OCI-LY1 (cell line): ENCODE results near the gene MYO1G.

Source experiments
- H2AFZ ChIP-seq: fragments of 200-600 bp; sonication (generic), shearing (Covaris generic); 2 replicates; pipeline ENCODE4 v1.6.0; 2014; ENCODE audit warnings: antibody characterized with exemption, mild to moderate bottlenecking, low read length
- H3F3A ChIP-seq: fragments of 200-600 bp; sonication (generic), shearing (Covaris generic); 2 replicates; pipeline ENCODE4 v1.6.0; 2014; ENCODE audit warnings: mild to moderate bottlenecking, antibody characterized with exemption, low read length, moderate library complexity; ENCODE audit not compliant: insufficient read depth
- H3K27ac ChIP-seq: fragments of 200-600 bp; sonication (generic); 2 replicates; pipeline ENCODE4 v1.5.1; 2014; ENCODE audit warnings: low read length, mixed run types, mild to moderate bottlenecking, low read depth; ENCODE audit not compliant: poor library complexity, severe bottlenecking
- H3K27me3 ChIP-seq: fragments of 200-600 bp; sonication (generic); 2 replicates; pipeline ENCODE4 v1.6.0; 2014; ENCODE audit warnings: antibody characterized with exemption, mild to moderate bottlenecking, low read length, moderate library complexity; ENCODE audit not compliant: insufficient read depth
- H3K36me3 ChIP-seq: fragments of 200-600 bp; sonication (generic); 2 replicates; pipeline ENCODE4 v1.6.1; 2014; ENCODE audit warnings: mild to moderate bottlenecking, antibody characterized with exemption, low read length, moderate library complexity, mixed read lengths; ENCODE audit not compliant: insufficient read depth
- H3K4me1 ChIP-seq: fragments of 200-600 bp; sonication (generic); 2 replicates; pipeline ENCODE4 v1.5.1; 2014; ENCODE audit warnings: mild to moderate bottlenecking, low read length, moderate library complexity; ENCODE audit not compliant: insufficient read depth, severe bottlenecking
- H3K4me2 ChIP-seq: fragments of 200-600 bp; sonication (generic), shearing (Covaris generic); 2 replicates; pipeline ENCODE4 v1.6.1; 2014; ENCODE audit warnings: low read length
- H3K4me3 ChIP-seq: fragments of 200-600 bp; sonication (generic); 2 replicates; pipeline ENCODE4 v1.5.1; 2014; ENCODE audit warnings: low read length, low read depth, mild to moderate bottlenecking, mixed read lengths; ENCODE audit not compliant: poor library complexity, severe bottlenecking
- H3K79me2 ChIP-seq: fragments of 200-600 bp; shearing (Covaris generic); 2 replicates; pipeline ENCODE4 v1.6.1; 2016; ENCODE audit warnings: mixed run types, low read length, mixed read lengths; ENCODE audit not compliant: insufficient read depth
- H3K9ac ChIP-seq: fragments of 200-600 bp; sonication (generic), shearing (Covaris generic); 2 replicates; pipeline ENCODE4 v1.6.1; 2014; ENCODE audit warnings: mild to moderate bottlenecking, low read length, mixed read lengths
- H3K9me2 ChIP-seq: fragments of 200-600 bp; sonication (generic), shearing (Covaris generic); 2 replicates; pipeline ENCODE4 v1.6.1; 2014; ENCODE audit warnings: low read depth, mild to moderate bottlenecking, low read length, mixed read lengths
- H3K9me3 ChIP-seq: fragments of 200-600 bp; shearing (Covaris generic); 2 replicates; pipeline ENCODE4 v1.6.1; 2014; ENCODE audit warnings: low read length, mixed read lengths
- H4K20me1 ChIP-seq: fragments of 200-600 bp; sonication (generic), shearing (Covaris generic); 2 replicates; pipeline ENCODE4 v1.6.0; 2016; ENCODE audit warnings: mild to moderate bottlenecking, low read length; ENCODE audit not compliant: insufficient read depth
- EZH2 ChIP-seq: fragments of 200-600 bp; sonication (generic), shearing (Covaris generic); IDR thresholded peaks from 2 replicates; pipeline ENCODE4 v1.8.0; 2017; ENCODE audit warnings: borderline replicate concordance, mixed run types, mild to moderate bottlenecking, antibody characterized with exemption, low read length, moderate library complexity, mixed read lengths
- TF ChIP-seq, protein P1 (sequence below): fragments of 200-600 bp; sonication (generic), shearing (Covaris generic); IDR thresholded peaks from 2 replicates; pipeline ENCODE4 v1.5.1; 2017; ENCODE audit warnings: mild to moderate bottlenecking, antibody characterized with exemption, low read length, moderate library complexity, mixed read lengths

The MYO1G gene

DNA sequence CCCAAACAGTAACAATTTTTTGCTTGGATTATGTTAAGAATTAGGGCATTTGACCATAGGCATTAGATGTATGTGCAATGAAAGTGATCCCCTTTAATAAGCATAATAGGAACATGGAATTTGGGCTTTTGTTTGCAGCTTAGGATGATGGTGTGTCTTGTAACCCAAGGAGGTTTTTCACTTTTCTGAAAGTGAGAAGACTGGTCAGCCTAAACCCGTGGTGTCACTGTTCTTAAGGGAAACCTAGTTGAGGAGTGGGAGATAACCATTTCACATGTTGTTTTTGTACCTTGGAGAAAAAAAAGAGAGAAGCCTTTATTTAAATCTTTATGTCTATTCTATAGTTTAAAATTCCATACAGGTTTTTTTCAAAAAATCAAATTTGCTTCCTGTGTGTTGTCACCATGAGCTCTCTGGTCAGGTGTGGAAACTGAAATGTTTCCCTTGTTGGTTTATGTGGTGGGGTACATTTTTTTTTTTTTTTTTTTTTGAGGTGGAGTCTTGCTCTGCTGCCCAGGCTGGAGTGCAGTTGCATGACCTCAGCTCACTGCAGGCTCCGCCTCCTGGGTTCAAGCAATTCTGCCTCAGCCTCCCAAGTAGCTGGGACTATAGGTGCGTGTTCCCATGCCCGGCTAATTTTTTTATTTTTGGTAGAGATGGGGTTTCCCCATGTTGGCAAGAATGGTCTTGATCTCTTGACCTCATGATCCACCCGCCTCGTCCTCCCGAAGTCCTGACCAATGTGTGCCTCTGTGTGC lies 28.9 kb upstream of the MYO1G start:
- peaks cover 46% of the 10 kb centered on the region for H3K36me3 ChIP-seq
- H3K27ac ChIP-seq, result peak overlapping the region; percentile 69
- H3K9ac ChIP-seq, result peak overlapping the region; percentile 22; the same call in 1 of the 2 replicates
- TF ChIP-seq, protein P1, sequence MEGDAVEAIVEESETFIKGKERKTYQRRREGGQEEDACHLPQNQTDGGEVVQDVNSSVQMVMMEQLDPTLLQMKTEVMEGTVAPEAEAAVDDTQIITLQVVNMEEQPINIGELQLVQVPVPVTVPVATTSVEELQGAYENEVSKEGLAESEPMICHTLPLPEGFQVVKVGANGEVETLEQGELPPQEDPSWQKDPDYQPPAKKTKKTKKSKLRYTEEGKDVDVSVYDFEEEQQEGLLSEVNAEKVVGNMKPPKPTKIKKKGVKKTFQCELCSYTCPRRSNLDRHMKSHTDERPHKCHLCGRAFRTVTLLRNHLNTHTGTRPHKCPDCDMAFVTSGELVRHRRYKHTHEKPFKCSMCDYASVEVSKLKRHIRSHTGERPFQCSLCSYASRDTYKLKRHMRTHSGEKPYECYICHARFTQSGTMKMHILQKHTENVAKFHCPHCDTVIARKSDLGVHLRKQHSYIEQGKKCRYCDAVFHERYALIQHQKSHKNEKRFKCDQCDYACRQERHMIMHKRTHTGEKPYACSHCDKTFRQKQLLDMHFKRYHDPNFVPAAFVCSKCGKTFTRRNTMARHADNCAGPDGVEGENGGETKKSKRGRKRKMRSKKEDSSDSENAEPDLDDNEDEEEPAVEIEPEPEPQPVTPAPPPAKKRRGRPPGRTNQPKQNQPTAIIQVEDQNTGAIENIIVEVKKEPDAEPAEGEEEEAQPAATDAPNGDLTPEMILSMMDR, result no peak
- TF ChIP-seq EZH2, result no peak
- peak overlapping the region; percentile 4 for H3K4me3 ChIP-seq
- peaks cover 83% of the 10 kb centered on the region for H3K79me2 ChIP-seq
- peaks cover 4% of the 10 kb centered on the region; the same call in 1 of the 2 replicates for H3F3A ChIP-seq
- no peaks in the 10 kb centered on the region for H3K9me2 ChIP-seq
- H2AFZ ChIP-seq, result no peak overlapping the region
- no peaks in the 10 kb centered on the region for H4K20me1 ChIP-seq
- H3K9me3 ChIP-seq, result no peaks in the 10 kb centered on the region
- peak overlapping the region; percentile 42 for H3K4me2 ChIP-seq
- H3K27me3 ChIP-seq, result no peaks in the 10 kb centered on the region
- H3K4me1 ChIP-seq, result peaks cover 54% of the 10 kb centered on the region

DNA sequence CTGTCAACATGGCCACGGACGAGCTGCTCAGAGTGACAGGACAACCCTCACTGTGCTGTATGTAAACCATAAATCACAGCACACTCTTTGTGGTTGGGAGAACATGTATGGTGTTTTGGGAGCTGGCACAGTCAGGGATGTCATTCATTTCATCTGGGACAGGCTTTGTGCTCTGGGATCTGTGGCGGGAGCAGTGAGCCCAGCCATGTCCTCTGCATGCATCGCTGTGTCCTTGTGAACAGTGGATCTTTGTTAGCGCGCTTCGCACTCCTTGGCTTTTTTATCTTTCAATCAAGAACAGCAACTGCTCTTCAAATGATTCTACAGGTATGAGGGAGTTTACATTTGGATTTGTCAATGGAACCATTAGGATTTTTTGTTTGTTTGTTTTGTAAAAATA lies 28.3 kb upstream of the MYO1G start:
- Histone ChIP-seq H3K27me3 (no peaks in the 10 kb centered on the region), H3K4me2 (peak overlapping the region; percentile 42), H2AFZ (no peak overlapping the region), H3F3A (peaks cover 4% of the 10 kb centered on the region; the same call in 1 of the 2 replicates), H3K4me3 (no peak overlapping the region), H4K20me1 (no peaks in the 10 kb centered on the region), H3K79me2 (peaks cover 84% of the 10 kb centered on the region), H3K9me3 (no peaks in the 10 kb centered on the region), H3K9ac (peak overlapping the region; percentile 22; the same call in 1 of the 2 replicates), H3K36me3 (peaks cover 46% of the 10 kb centered on the region), H3K4me1 (peaks cover 60% of the 10 kb centered on the region), H3K27ac (peak overlapping the region; percentile 69), H3K9me2 (no peaks in the 10 kb centered on the region)
- TF ChIP-seq, protein P1, result no peak
- no peak for TF ChIP-seq EZH2

DNA sequence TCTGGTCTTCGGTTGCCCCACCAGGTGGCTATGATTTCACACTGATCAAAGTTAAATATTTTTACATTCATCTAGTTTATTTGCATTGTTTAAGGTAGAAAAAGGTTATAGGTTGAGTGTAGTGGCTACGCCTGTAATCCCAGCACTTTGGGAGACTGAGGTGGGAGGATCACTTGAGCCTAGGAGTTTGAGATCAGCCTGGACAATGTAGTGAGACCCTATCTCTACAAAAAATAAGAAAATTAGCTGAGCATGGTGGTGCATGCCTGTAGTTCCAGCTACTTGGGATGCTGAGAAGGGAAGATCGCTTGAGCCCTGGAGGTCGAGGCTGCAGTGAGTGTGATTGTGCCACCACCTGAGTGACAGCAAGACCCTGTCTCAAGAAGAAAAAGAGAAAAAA lies 25.0 kb upstream of the MYO1G start:
- H3K36me3 ChIP-seq, result peaks cover 23% of the 10 kb centered on the region; the same call in 1 of the 2 replicates
- H3K9me2 ChIP-seq, result no peaks in the 10 kb centered on the region
- H4K20me1 ChIP-seq, result no peaks in the 10 kb centered on the region
- peaks cover 75% of the 10 kb centered on the region for H3K4me1 ChIP-seq
- H3K9ac ChIP-seq, result no peak overlapping the region
- no peaks in the 10 kb centered on the region for H3K9me3 ChIP-seq
- peak overlapping the region; percentile 91 for H3K27ac ChIP-seq
- no peak overlapping the region for H2AFZ ChIP-seq
- peak overlapping the region; percentile 78 for H3K4me2 ChIP-seq
- H3K4me3 ChIP-seq, result peak overlapping the region; percentile 1
- TF ChIP-seq, protein P1, result peak; percentile 10; the same call in 1 of the 2 replicates
- no peak for TF ChIP-seq EZH2
- H3K79me2 ChIP-seq, result peaks cover 71% of the 10 kb centered on the region
- H3F3A ChIP-seq, result peaks cover 4% of the 10 kb centered on the region; the same call in 1 of the 2 replicates
- no peaks in the 10 kb centered on the region for H3K27me3 ChIP-seq
